Tibial nerve (tissue), 4 donors: ENCODE data around the gene GDF9. TPM values are rescaled to one million over a fixed set of nuclear protein-coding genes. Genes with fewer than 3 reads are reported as not detected.
A peak's percentile ranks its signal among the peaks of the same experiment; 100 is the strongest.

ENCODE experiments used
- DNase-seq, 2 donors: peaks; one replicate each; pipeline ENCODE4 v3.0.0-alpha.2; 2019; ENCODE audit warnings: low spot score in 2 of 2
- H3K27ac ChIP-seq, 4 donors: fragments of 200-600 bp; sonication (generic) in 3 of 4; one replicate each; pipeline ENCODE4 v1.5.1; 2017 to 2019; ENCODE audit warnings: mild to moderate bottlenecking in 1 of 4
- H3K27me3 ChIP-seq, 2 donors: fragments of 200-600 bp; sonication (generic) in 1 of 2; one replicate each; pipeline versions ENCODE4 v1.5.1 to v1.6.0; 2017 to 2019
- H3K36me3 ChIP-seq, 3 donors: fragments of 200-600 bp; sonication (generic); one replicate each; pipeline ENCODE4 v1.5.1; 2018 to 2019
- H3K4me1 ChIP-seq, 4 donors: fragments of 200-600 bp; sonication (generic) in 3 of 4; one replicate each; pipeline ENCODE4 v1.5.1; 2017 to 2019
- H3K4me3 ChIP-seq, 4 donors: fragments of 200-600 bp; sonication (generic) in 3 of 4; one replicate each; pipeline ENCODE4 v1.5.1; 2017 to 2019; ENCODE audit warnings: mild to moderate bottlenecking in 1 of 4, moderate library complexity in 1 of 4
- H3K9me3 ChIP-seq, 4 donors: fragments of 200-600 bp; sonication (generic) in 3 of 4; one replicate each; pipeline ENCODE4 v1.5.1; 2017 to 2019
- EP300 ChIP-seq, 2 donors: sonication (generic); formaldehyde crosslinking; IDR thresholded peaks; one replicate each; pipeline ENCODE4 v1.6.1; 2017; ENCODE audit warnings: antibody characterized with exemption in 2 of 2, mild to moderate bottlenecking in 1 of 2
- POLR2A ChIP-seq, 2 donors: fragments of 450-650 bp; IDR thresholded peaks; one replicate each; pipeline ENCODE4 v1.6.1; 2017; ENCODE audit warnings: antibody characterized with exemption in 2 of 2, mild to moderate bottlenecking in 2 of 2, moderate library complexity in 2 of 2
- WGBS, 2 donors: methylation state at CpG; one replicate each; pipeline ENCODE4 v1.1.5; 2018; 5-methylcytosine and 5-hydroxymethylcytosine counted together
- total RNA-seq, 4 donors: library from RNA; depleted of rRNA; stranded (reverse); fragments of >200 nt; gene quantifications; one replicate each; pipeline ENCODE4 v1.1.0, GENCODE V29; 2016
- TF ChIP-seq, protein P1 (sequence below), 5 experiments: fragments of 200-600 bp in 3 of 5; fragments of 450-650 bp in 2 of 5; sonication (generic) in 3 of 5; IDR thresholded peaks; one replicate each; pipeline ENCODE4 v1.5.1; 2016 to 2019; ENCODE audit warnings: antibody characterized with exemption in 5 of 5, mild to moderate bottlenecking in 3 of 5, moderate library complexity in 2 of 5

GDF9 gene
- total RNA-seq, 4 donors from 2014 or later = 0.44 to 0.60 TPM; not detected in 2

DNA sequence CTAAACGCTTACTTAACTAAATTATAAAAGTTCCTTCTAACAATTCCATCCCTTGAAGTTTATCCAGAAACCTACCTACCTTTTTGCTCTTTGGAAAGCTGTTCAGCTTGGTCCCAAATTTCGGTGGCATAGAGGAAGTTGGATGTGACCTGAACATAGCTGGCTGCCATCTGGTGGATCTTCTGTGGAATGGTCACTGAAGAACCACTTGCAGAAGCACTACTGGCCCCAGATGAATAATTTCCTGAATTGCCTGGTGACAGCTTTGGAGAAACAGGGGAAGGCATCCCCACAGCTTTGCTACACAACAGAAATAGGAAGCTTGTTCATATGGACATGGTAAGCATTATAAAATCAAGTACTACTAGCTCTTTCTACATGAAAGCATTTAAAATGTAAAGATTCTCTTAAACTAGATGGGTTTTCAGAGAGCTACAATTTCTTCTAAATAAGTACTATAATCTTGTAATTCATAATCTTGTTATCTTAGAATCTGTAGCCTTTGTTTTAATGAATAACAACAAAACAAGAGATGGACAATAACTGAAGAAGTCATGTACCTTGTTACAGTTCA is 17.1 kb upstream of the GDF9 start:
- H3K4me3 ChIP-seq = no peak overlapping the region
- H3K9me3 ChIP-seq = no peaks in the 10 kb centered on the region
- H3K36me3 ChIP-seq = peaks cover 4 to 81% (median 12%) of the 10 kb centered on the region in 3 donors
- H3K27me3 ChIP-seq = no peaks in the 10 kb centered on the region
- TF ChIP-seq, protein P1, sequence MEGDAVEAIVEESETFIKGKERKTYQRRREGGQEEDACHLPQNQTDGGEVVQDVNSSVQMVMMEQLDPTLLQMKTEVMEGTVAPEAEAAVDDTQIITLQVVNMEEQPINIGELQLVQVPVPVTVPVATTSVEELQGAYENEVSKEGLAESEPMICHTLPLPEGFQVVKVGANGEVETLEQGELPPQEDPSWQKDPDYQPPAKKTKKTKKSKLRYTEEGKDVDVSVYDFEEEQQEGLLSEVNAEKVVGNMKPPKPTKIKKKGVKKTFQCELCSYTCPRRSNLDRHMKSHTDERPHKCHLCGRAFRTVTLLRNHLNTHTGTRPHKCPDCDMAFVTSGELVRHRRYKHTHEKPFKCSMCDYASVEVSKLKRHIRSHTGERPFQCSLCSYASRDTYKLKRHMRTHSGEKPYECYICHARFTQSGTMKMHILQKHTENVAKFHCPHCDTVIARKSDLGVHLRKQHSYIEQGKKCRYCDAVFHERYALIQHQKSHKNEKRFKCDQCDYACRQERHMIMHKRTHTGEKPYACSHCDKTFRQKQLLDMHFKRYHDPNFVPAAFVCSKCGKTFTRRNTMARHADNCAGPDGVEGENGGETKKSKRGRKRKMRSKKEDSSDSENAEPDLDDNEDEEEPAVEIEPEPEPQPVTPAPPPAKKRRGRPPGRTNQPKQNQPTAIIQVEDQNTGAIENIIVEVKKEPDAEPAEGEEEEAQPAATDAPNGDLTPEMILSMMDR (IDR thresholded peaks at IDR 0.05) = peak; percentile 49 to 61 (median 52)
- no peak for TF ChIP-seq POLR2A (IDR thresholded peaks at IDR 0.05)
- H3K27ac ChIP-seq = no peak overlapping the region
- DNase-seq = peak in 1 of 2 donors; percentile 18
- peaks cover 0 to 11% (median 0%) of the 10 kb centered on the region in 4 donors for H3K4me1 ChIP-seq
- WGBS, 2 donors = 41 to 44% methylated on average over 2 of the region's 2 CpGs

DNA sequence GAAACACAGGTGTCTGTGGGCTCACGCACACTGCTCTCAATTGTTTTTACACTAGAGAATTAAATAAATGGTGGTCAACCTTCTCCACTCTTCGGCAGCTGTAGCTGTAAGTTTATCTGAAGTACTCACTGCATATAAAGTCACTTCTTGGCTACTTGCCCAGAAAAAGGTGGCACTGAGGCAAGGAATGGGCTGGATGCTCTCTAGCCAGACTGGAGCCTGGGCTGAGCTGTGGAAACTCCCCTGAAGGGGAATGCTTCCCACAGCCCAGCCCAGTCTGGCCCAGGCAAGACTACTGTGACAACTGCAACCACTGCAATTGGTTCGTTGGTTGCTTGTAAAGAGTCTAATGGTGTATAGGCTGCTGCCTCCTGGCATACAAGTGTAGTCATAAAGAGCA is 11.7 kb upstream of the GDF9 start:
- no peak overlapping the region for H3K4me3 ChIP-seq
- TF ChIP-seq, protein P1 (IDR thresholded peaks at IDR 0.05) = no peak
- TF ChIP-seq EP300 (IDR thresholded peaks at IDR 0.05) (no peak), POLR2A (IDR thresholded peaks at IDR 0.05) (no peak)
- peaks cover 2 to 57% (median 6%) of the 10 kb centered on the region in 3 donors for H3K36me3 ChIP-seq
- 62 to 63% methylated on average over 3 of the region's 3 CpGs for WGBS, 2 donors
- H3K27ac ChIP-seq = no peak overlapping the region
- peaks cover 0 to 1% (median 0%) of the 10 kb centered on the region in 4 donors for H3K4me1 ChIP-seq
- no peaks in the 10 kb centered on the region for H3K9me3 ChIP-seq
- no peak for DNase-seq
- H3K27me3 ChIP-seq = no peaks in the 10 kb centered on the region

DNA sequence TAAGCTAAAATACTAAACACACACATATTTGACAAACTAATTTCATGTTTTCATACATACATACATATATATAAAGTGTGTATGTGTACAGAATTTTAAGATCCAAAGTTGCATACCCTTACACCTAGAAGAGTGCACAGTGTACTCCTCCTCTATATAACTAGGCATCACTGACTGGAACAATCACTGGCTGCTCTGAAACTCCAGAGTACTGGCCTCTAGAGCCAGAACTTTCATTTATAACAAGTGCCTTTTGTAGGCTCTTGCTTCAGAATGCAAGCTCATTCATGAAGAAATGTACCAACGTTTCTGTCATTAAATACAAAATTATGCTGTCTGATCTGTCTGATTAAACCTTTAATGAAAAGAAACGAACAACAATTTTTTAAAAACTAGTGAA is 11.2 kb upstream of the GDF9 start:
- H3K9me3 ChIP-seq = no peaks in the 10 kb centered on the region
- no peak overlapping the region for H3K4me3 ChIP-seq
- H3K36me3 ChIP-seq = peaks cover 2 to 57% (median 6%) of the 10 kb centered on the region in 3 donors
- no peaks in the 10 kb centered on the region for H3K27me3 ChIP-seq
- TF ChIP-seq EP300 (IDR thresholded peaks at IDR 0.05) (no peak), POLR2A (IDR thresholded peaks at IDR 0.05) (no peak)
- TF ChIP-seq, protein P1 (IDR thresholded peaks at IDR 0.05) = no peak
- no peak overlapping the region for H3K27ac ChIP-seq
- WGBS, 2 donors = 53 to 61% methylated on average over 2 of the region's 2 CpGs
- no peaks in the 10 kb centered on the region for H3K4me1 ChIP-seq
- no peak for DNase-seq

DNA sequence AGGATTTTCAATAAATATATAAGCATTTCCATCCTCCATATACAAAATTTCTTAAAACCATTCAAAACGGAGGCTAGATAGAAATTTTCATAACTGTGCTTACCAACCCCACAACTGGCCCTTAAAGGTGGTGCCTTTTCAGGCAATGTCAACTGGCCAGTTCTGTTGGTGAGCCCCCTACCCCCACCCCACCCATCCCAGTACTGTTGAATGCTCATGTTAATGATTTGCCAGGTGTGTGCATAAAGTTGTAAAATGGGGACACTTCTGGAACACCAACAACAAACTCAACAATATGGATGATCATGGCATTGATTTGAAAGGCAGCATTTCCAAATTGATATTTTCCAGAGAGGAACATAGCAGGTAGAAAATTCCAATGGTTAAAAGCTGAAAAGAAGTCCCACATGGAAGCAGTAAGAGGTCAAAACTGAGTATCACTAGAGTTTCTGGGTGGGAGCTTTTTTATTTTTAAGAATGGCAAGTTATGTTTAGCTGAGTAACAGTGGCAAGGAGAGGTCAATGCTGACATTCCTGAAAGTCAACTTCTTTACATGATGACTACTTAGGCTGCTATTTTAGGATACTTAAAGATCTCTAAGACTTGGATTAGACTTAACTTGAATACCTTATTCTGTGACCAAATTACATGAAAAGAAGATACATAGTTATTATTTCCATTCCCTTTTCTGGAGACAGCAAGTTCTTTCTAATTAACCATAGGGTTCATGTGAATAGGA is 9.9 kb upstream of the GDF9 start:
- DNase-seq = no peak
- H3K4me1 ChIP-seq = no peaks in the 10 kb centered on the region
- no peaks in the 10 kb centered on the region for H3K9me3 ChIP-seq
- WGBS, 2 donors = 71 to 80% methylated on average over 1 of the region's 1 CpG
- TF ChIP-seq, protein P1 (IDR thresholded peaks at IDR 0.05) = no peak
- TF ChIP-seq POLR2A (IDR thresholded peaks at IDR 0.05) (no peak), EP300 (IDR thresholded peaks at IDR 0.05) (no peak)
- no peak overlapping the region for H3K27ac ChIP-seq
- no peak overlapping the region for H3K4me3 ChIP-seq
- peaks cover 2 to 52% (median 6%) of the 10 kb centered on the region in 3 donors for H3K36me3 ChIP-seq
- H3K27me3 ChIP-seq = no peaks in the 10 kb centered on the region

DNA sequence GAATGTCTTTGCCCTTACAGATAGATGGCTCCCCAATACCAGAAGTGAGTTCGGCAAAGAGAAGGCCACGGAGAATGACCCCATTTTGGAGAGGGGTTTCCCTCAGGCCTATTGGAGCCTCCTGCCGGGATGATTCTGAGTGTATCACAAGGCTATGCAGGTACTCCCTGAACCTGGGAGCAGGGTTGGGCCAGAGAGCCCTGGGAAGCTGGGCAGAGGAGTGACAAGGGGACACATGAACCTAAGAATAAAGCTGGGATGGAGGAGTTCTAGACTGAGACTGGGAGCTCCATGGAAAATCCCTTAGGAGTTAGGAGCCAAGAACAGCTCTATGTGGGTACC is 7.6 kb upstream of the GDF9 start:
- no peaks in the 10 kb centered on the region for H3K4me1 ChIP-seq
- 90 to 98% methylated on average over 3 of the region's 3 CpGs for WGBS, 2 donors
- peak overlapping the region in 1 of 4 donors; percentile 17 for H3K27ac ChIP-seq
- peaks cover 0 to 56% (median 0%) of the 10 kb centered on the region in 3 donors for H3K36me3 ChIP-seq
- H3K27me3 ChIP-seq = no peaks in the 10 kb centered on the region
- no peaks in the 10 kb centered on the region for H3K9me3 ChIP-seq
- no peak for DNase-seq
- no peak overlapping the region for H3K4me3 ChIP-seq
- TF ChIP-seq POLR2A (IDR thresholded peaks at IDR 0.05) (no peak), EP300 (IDR thresholded peaks at IDR 0.05) (no peak)
- TF ChIP-seq, protein P1 (IDR thresholded peaks at IDR 0.05) = no peak
